ENCODE data around the gene SHCBP1L. TPM values are rescaled to one million over a fixed set of nuclear protein-coding genes. Genes with fewer than 3 reads are reported as not detected.
"Not testable (repeated sequence)": the region's sequence is repeated elsewhere in the genome, so short reads cannot be mapped to it uniquely, and the experiment has no call there.

The SHCBP1L gene
- total RNA-seq, 2 experiments from 2014 or later: not detected

- no peak for DNase-seq
- peaks cover 7% of the 10 kb centered on the region for H3K9me3 Mint-ChIP-seq
- intact Hi-C loops (cut with micrococcal nuclease): no loop called here
- H3K4me1 Mint-ChIP-seq (ENCODE audit: low read depth): no peaks in the 10 kb centered on the region
- peaks cover 9% of the 10 kb centered on the region for H3K27me3 Mint-ChIP-seq
- ATAC-seq: no peak
- H3K4me3 Mint-ChIP-seq: no peak overlapping the region
- POLR2A ChIA-PET: no interaction called here
- CTCF ChIA-PET: no interaction called here
- H3K36me3 Mint-ChIP-seq (ENCODE audit: low read depth): peaks cover 3% of the 10 kb centered on the region
- TF ChIP-seq CTCF (IDR thresholded peaks at IDR 0.05): no peak
- H3K27ac Mint-ChIP-seq: no peak overlapping the region
Measured at GRCh38 chr1:182910143-182910542, 42.8 kb downstream of the SHCBP1L start.

- CTCF ChIA-PET: no interaction called here
- Mint-ChIP-seq H3K9me3 (peaks cover 7% of the 10 kb centered on the region), H3K4me1 (ENCODE audit: low read depth) (no peaks in the 10 kb centered on the region), H3K27me3 (peaks cover 9% of the 10 kb centered on the region), H3K4me3 (no peak overlapping the region), H3K36me3 (ENCODE audit: low read depth) (peaks cover 3% of the 10 kb centered on the region), H3K27ac (no peak overlapping the region)
- DNase-seq: no peak
- intact Hi-C loops (cut with micrococcal nuclease): no loop called here
- TF ChIP-seq CTCF (IDR thresholded peaks at IDR 0.05): no peak
- POLR2A ChIA-PET: no interaction called here
- no peak for ATAC-seq
Measured at GRCh38 chr1:182909578-182909977, 43.4 kb downstream of the SHCBP1L start.

- ChIA-PET CTCF (no interaction called here), POLR2A (no interaction called here)
- intact Hi-C loops (cut with micrococcal nuclease): no loop called here
- Mint-ChIP-seq H3K9me3 (no peaks in the 10 kb centered on the region), H3K4me1 (ENCODE audit: low read depth) (no peaks in the 10 kb centered on the region), H3K4me3 (no peak overlapping the region), H3K36me3 (ENCODE audit: low read depth) (no peaks in the 10 kb centered on the region), H3K27me3 (peaks cover 5% of the 10 kb centered on the region), H3K27ac (no peak overlapping the region)
- DNase-seq: no peak
- no peak for ATAC-seq
- TF ChIP-seq CTCF (IDR thresholded peaks at IDR 0.05): no peak
Measured at GRCh38 chr1:182905321-182905720, 47.6 kb downstream of the SHCBP1L start.

- H3K36me3 Mint-ChIP-seq (ENCODE audit: low read depth); H3K9me3 Mint-ChIP-seq; intact Hi-C loops (cut with micrococcal nuclease); H3K27me3 Mint-ChIP-seq; ATAC-seq; CTCF ChIA-PET; H3K4me3 Mint-ChIP-seq; POLR2A ChIA-PET; H3K4me1 Mint-ChIP-seq (ENCODE audit: low read depth); H3K27ac Mint-ChIP-seq; DNase-seq: not testable (repeated sequence)
Measured at GRCh38 chr1:182901946-182902345, 51.0 kb downstream of the SHCBP1L start.

GRCh38 chr1:182897696-182898095 is 55.3 kb downstream of the SHCBP1L start:
- DNase-seq (no peak), ATAC-seq (no peak)
- no peak for TF ChIP-seq CTCF (IDR thresholded peaks at IDR 0.05)
- peaks cover 2% of the 10 kb centered on the region for H3K9me3 Mint-ChIP-seq
- no peak overlapping the region for H3K27ac Mint-ChIP-seq
- peaks cover 12% of the 10 kb centered on the region for H3K27me3 Mint-ChIP-seq
- intact Hi-C loops (cut with micrococcal nuclease): no loop called here
- ChIA-PET POLR2A (no interaction called here), CTCF (no interaction called here)
- H3K4me3 Mint-ChIP-seq: no peak overlapping the region
- no peaks in the 10 kb centered on the region for H3K36me3 Mint-ChIP-seq (ENCODE audit: low read depth)
- H3K4me1 Mint-ChIP-seq (ENCODE audit: low read depth): peaks cover 4% of the 10 kb centered on the region
